ENCODE data around the gene GTF3C4.

- TF ChIP-seq CTCF (conservative IDR thresholded peaks at IDR 0.05; ENCODE audit: low read depth in 2 of 2) = no peak
- no peak for TF ChIP-seq POLR2AphosphoS5 (IDR thresholded peaks at IDR 0.05; ENCODE audit: low read depth)
- TF ChIP-seq REST (IDR thresholded peaks at IDR 0.05; ENCODE audit: unreplicated experiment) = no peak
These were observed 55.0 kb downstream of the GTF3C4 start for GRCh38 chr9:132725306-132725705.

Data from GM23338 (cell line).